ENCODE data around the gene OXT.
"Not testable (repeated sequence)": the region's sequence is repeated elsewhere in the genome, so short reads cannot be mapped to it uniquely, and the experiment has no call there.

The OXT gene

GRCh38 chr20:3071610-3072529 is at the start of gene OXT:
TSS of gene OXT (plus strand) at chr20:3071620. CDS start at chr20:3071656, 36 bp downstream.
- DNase-seq (ENCODE audit: low read depth in 1 of 2, low spot score in 1 of 2): peak; percentile 45 to 48

- no peak for DNase-seq (ENCODE audit: low read depth in 1 of 2, low spot score in 1 of 2)
Observed at GRCh38 chr20:3021777-3022176, 49.6 kb upstream of the OXT start.

- not testable (repeated sequence) for DNase-seq (ENCODE audit: low read depth in 1 of 2, low spot score in 1 of 2)
Observed at GRCh38 chr20:3022559-3023490, 48.6 kb upstream of the OXT start.

GRCh38 chr20:3027987-3028386 is 43.4 kb upstream of the OXT start:
- no peak for DNase-seq (ENCODE audit: low read depth in 1 of 2, low spot score in 1 of 2)

GRCh38 chr20:3031524-3032147 is 39.8 kb upstream of the OXT start:
- DNase-seq (ENCODE audit: low read depth in 1 of 2, low spot score in 1 of 2): no peak

GRCh38 chr20:3032624-3033023 is 38.8 kb upstream of the OXT start:
- DNase-seq (ENCODE audit: low read depth in 1 of 2, low spot score in 1 of 2): no peak

- DNase-seq (ENCODE audit: low read depth in 1 of 2, low spot score in 1 of 2): no peak
Observed at GRCh38 chr20:3037654-3038053, 33.8 kb upstream of the OXT start.

- DNase-seq (ENCODE audit: low read depth in 1 of 2, low spot score in 1 of 2): no peak
Observed at GRCh38 chr20:3038454-3038853, 33.0 kb upstream of the OXT start.

GRCh38 chr20:3039426-3039825 is 32.0 kb upstream of the OXT start:
- DNase-seq (ENCODE audit: low read depth in 1 of 2, low spot score in 1 of 2): no peak

GRCh38 chr20:3040086-3040485 is 31.3 kb upstream of the OXT start:
- DNase-seq (ENCODE audit: low read depth in 1 of 2, low spot score in 1 of 2): no peak

GRCh38 chr20:3041854-3042409 is 29.5 kb upstream of the OXT start:
- no peak for DNase-seq (ENCODE audit: low read depth in 1 of 2, low spot score in 1 of 2)

GRCh38 chr20:3042625-3043024 is 28.8 kb upstream of the OXT start:
- no peak for DNase-seq (ENCODE audit: low read depth in 1 of 2, low spot score in 1 of 2)

GRCh38 chr20:3043322-3043721 is 28.1 kb upstream of the OXT start, which contains the start of gene GNRH2:
TSS of gene GNRH2 (plus strand) at chr20:3043622. CDS start at chr20:3044415, 793 bp downstream.
- DNase-seq (ENCODE audit: low read depth in 1 of 2, low spot score in 1 of 2): no peak

- DNase-seq (ENCODE audit: low read depth in 1 of 2, low spot score in 1 of 2): no peak
Observed at GRCh38 chr20:3044336-3044965, 27.0 kb upstream of the OXT start.

- peak in 1 of 2 donors; percentile 27 for DNase-seq (ENCODE audit: low read depth in 1 of 2, low spot score in 1 of 2)
Observed at GRCh38 chr20:3045042-3045815, 26.2 kb upstream of the OXT start.

GRCh38 chr20:3045816-3046676 is 25.4 kb upstream of the OXT start, which contains the start of gene MRPS26:
TSS of gene MRPS26 (plus strand) at chr20:3046052. CDS start at chr20:3046069, 17 bp downstream.
- DNase-seq (ENCODE audit: low read depth in 1 of 2, low spot score in 1 of 2): peak; percentile 70

GRCh38 chr20:3046677-3047462 is 24.6 kb upstream of the OXT start:
- DNase-seq (ENCODE audit: low read depth in 1 of 2, low spot score in 1 of 2): no peak
